Testis (tissue), 2 donors: Measurements from ENCODE around the gene PON2.

ENCODE experiments used
- CTCF ChIP-seq, 3 experiments: fragments of 450-650 bp in 2 of 3; fragments of 200-600 bp in 1 of 3; sonication (generic) in 1 of 3; IDR thresholded peaks; one replicate each; pipeline ENCODE4 v1.5.1; 2016 to 2019; ENCODE audit warnings: antibody characterized with exemption in 3 of 3, mild to moderate bottlenecking in 2 of 3, moderate library complexity in 1 of 3
- POLR2A ChIP-seq: fragments of 450-650 bp; IDR thresholded peaks from one replicate; pipeline ENCODE4 v1.6.1; 2017; ENCODE audit warnings: antibody characterized with exemption, mild to moderate bottlenecking, moderate library complexity

- no peak for TF ChIP-seq CTCF (IDR thresholded peaks at IDR 0.05)
- no peak for TF ChIP-seq POLR2A
These were observed 23.2 kb downstream of the PON2 start for GRCh38 chr7:95411666-95412065.
